H9 (cell line): ENCODE measurements around the gene CKB. TPM values are rescaled to one million over a fixed set of nuclear protein-coding genes. Genes with fewer than 3 reads are reported as not detected.
A peak's percentile ranks its signal among the peaks of the same experiment; 100 is the strongest.

Source experiments
- DNase-seq: peaks from one replicate; pipeline ENCODE4 v3.0.0-alpha.2; 2017
- H2AFZ ChIP-seq: one replicate; pipeline ENCODE4 v1.6.1; 2013; ENCODE audit warnings: mild to moderate bottlenecking, low read length, control low read depth, moderate library complexity
- H2AK5ac ChIP-seq: 2 replicates; pipeline ENCODE4 v1.6.1; 2013; ENCODE audit warnings: low read length, control low read depth, mixed read lengths; ENCODE audit not compliant: insufficient read length
- H2BK120ac ChIP-seq: one replicate; pipeline ENCODE4 v1.6.1; 2013; ENCODE audit warnings: low read depth, mild to moderate bottlenecking, low read length, control low read depth, inconsistent platforms; ENCODE audit not compliant: poor library complexity, severe bottlenecking
- H2BK12ac ChIP-seq: 2 replicates; pipeline ENCODE4 v1.6.1; 2013; ENCODE audit warnings: low read length, control low read depth, mixed read lengths, low read depth; ENCODE audit not compliant: insufficient read length
- H2BK15ac ChIP-seq: 2 replicates; pipeline ENCODE4 v1.6.1; 2013; ENCODE audit warnings: low read depth, low read length, control low read depth
- H2BK20ac ChIP-seq: one replicate; pipeline ENCODE4 v1.6.1; 2013; ENCODE audit warnings: low read depth, mild to moderate bottlenecking, low read length, control low read depth, inconsistent platforms; ENCODE audit not compliant: poor library complexity, severe bottlenecking
- H2BK5ac ChIP-seq: 2 replicates; pipeline ENCODE4 v1.6.1; 2013; ENCODE audit warnings: low read length, control low read depth, mixed read lengths; ENCODE audit not compliant: insufficient read length
- H3K14ac ChIP-seq: 2 replicates; pipeline ENCODE4 v1.6.1; 2013; ENCODE audit warnings: low read length, control low read depth; ENCODE audit not compliant: insufficient read depth
- H3K18ac ChIP-seq: 2 replicates; pipeline ENCODE4 v1.6.1; 2013; ENCODE audit warnings: low read depth, mild to moderate bottlenecking, mixed read lengths, low read length, control low read depth; ENCODE audit not compliant: insufficient read length
- H3K23ac ChIP-seq: 2 replicates; pipeline ENCODE4 v1.6.1; 2013; ENCODE audit warnings: low read length, control low read depth, mixed read lengths, low read depth; ENCODE audit not compliant: insufficient read length
- H3K23me2 ChIP-seq: 2 replicates; pipeline ENCODE4 v1.6.1; 2013; ENCODE audit warnings: low read depth, mild to moderate bottlenecking, mixed read lengths, low read length, control low read depth; ENCODE audit not compliant: insufficient read length, poor library complexity, severe bottlenecking
- H3K27ac ChIP-seq: 2 replicates; pipeline ENCODE4 v1.5.1; 2013; ENCODE audit warnings: low read length, control low read depth, mixed read lengths, low read depth; ENCODE audit not compliant: insufficient read length
- H3K27me3 ChIP-seq: 2 replicates; pipeline ENCODE4 v1.6.1; 2013; ENCODE audit warnings: low read length, control low read depth, inconsistent platforms; ENCODE audit not compliant: insufficient read depth
- H3K4ac ChIP-seq: 2 replicates; pipeline ENCODE4 v1.6.1; 2013; ENCODE audit warnings: low read depth, mild to moderate bottlenecking, control low read depth, inconsistent platforms, low read length, moderate library complexity
- H3K4me1 ChIP-seq: 2 replicates; pipeline ENCODE4 v1.6.1; 2013; ENCODE audit warnings: low read length, control low read depth, inconsistent platforms; ENCODE audit not compliant: insufficient read depth
- H3K4me2 ChIP-seq: 2 replicates; pipeline ENCODE4 v1.6.1; 2013; ENCODE audit warnings: low read length, control low read depth, mixed read lengths; ENCODE audit not compliant: insufficient read length, insufficient read depth
- H3K56ac ChIP-seq: 2 replicates; pipeline ENCODE4 v1.6.1; 2013; ENCODE audit warnings: low read depth, mild to moderate bottlenecking, mixed read lengths, low read length, control low read depth; ENCODE audit not compliant: insufficient read length
- H3K79me1 ChIP-seq: 2 replicates; pipeline ENCODE4 v1.6.1; 2013; ENCODE audit warnings: low read depth, mild to moderate bottlenecking, moderate library complexity, low read length, control low read depth, inconsistent platforms; ENCODE audit not compliant: insufficient read depth, poor library complexity, severe bottlenecking
- H3K79me2 ChIP-seq: 2 replicates; pipeline ENCODE4 v1.6.1; 2013; ENCODE audit warnings: low read length, control low read depth, inconsistent platforms; ENCODE audit not compliant: insufficient read depth
- H3K9ac ChIP-seq: 2 replicates; pipeline ENCODE4 v1.6.1; 2013; ENCODE audit warnings: low read length, control low read depth, mixed read lengths; ENCODE audit not compliant: insufficient read length; ENCODE audit errors: extremely low read depth
- H3K9me3 ChIP-seq: one replicate; pipeline ENCODE4 v1.6.1; 2013; ENCODE audit warnings: low read depth, low read length, inconsistent platforms; ENCODE audit not compliant: control insufficient read depth
- H3T11ph ChIP-seq: one replicate; pipeline ENCODE4 v1.6.1; 2013; ENCODE audit warnings: mild to moderate bottlenecking, low read length, control low read depth, inconsistent platforms
- H4K20me1 ChIP-seq: one replicate; pipeline ENCODE4 v1.6.1; 2013; ENCODE audit not compliant: control insufficient read depth, insufficient read length, insufficient read depth
- H4K5ac ChIP-seq: 2 replicates; pipeline ENCODE4 v1.6.1; 2013; ENCODE audit warnings: low read depth, mild to moderate bottlenecking, mixed read lengths, low read length, control low read depth; ENCODE audit not compliant: insufficient read length
- H4K8ac ChIP-seq: replicated peaks from 2 replicates; pipeline ENCODE4 v1.6.1; 2013; ENCODE audit warnings: low read length, control low read depth, mixed read lengths, low read depth; ENCODE audit not compliant: insufficient read length
- H4K91ac ChIP-seq: 2 replicates; pipeline ENCODE4 v1.6.1; 2013; ENCODE audit warnings: low read depth, mild to moderate bottlenecking, moderate library complexity, mixed read lengths, low read length, control low read depth; ENCODE audit not compliant: insufficient read length
- H3K27ac Mint-ChIP-seq, 3 experiments: 2 replicates in 2 of 3; 3 replicates in 1 of 3; pipeline ENCODE4 v1.8.0; 2020 to 2021; ENCODE audit warnings: mixed read lengths in 3 of 3, mild to moderate bottlenecking in 1 of 3, moderate library complexity in 1 of 3
- H3K27me3 Mint-ChIP-seq: 2 replicates; pipeline ENCODE4 v1.8.0; 2021; ENCODE audit warnings: low read depth, mild to moderate bottlenecking, moderate library complexity, mixed read lengths
- H3K36me3 Mint-ChIP-seq, 3 experiments: 2 replicates in 2 of 3; 3 replicates in 1 of 3; pipeline ENCODE4 v1.8.0; 2020 to 2021; ENCODE audit warnings: low read depth in 3 of 3, mixed read lengths in 3 of 3; ENCODE audit not compliant: insufficient read depth in 1 of 3
- H3K4me1 Mint-ChIP-seq, 2 experiments: 2 replicates each; pipeline ENCODE4 v1.8.0; 2020; ENCODE audit warnings: mixed read lengths in 2 of 2
- H3K4me3 Mint-ChIP-seq, 2 experiments: 2 replicates in 1 of 2; 3 replicates in 1 of 2; pipeline ENCODE4 v1.8.0; 2020 to 2021; ENCODE audit warnings: mild to moderate bottlenecking in 2 of 2, mixed read lengths in 2 of 2, moderate library complexity in 1 of 2
- H3K9me3 Mint-ChIP-seq, 2 experiments: 2 replicates in 1 of 2; 3 replicates in 1 of 2; pipeline ENCODE4 v1.8.0; 2020; ENCODE audit warnings: mild to moderate bottlenecking in 2 of 2, mixed read lengths in 2 of 2, moderate library complexity in 1 of 2
- WGBS: extraction: QIAGEN DNeasy Blood & Tissue Kit; methylation state at CpG from one replicate; pipeline ENCODE4 v1.1.7; 2013; ENCODE audit warnings: missing lambda C conversion rate, low lambda C conversion rate, mixed read lengths; ENCODE audit not compliant: insufficient read length; ENCODE audit errors: extremely low coverage; 5-methylcytosine and 5-hydroxymethylcytosine counted together
- total RNA-seq: library from RNA; stranded (reverse); gene quantifications from 2 replicates; pipeline ENCODE4 v1.2.1, GENCODE V29; 2021
- TF ChIP-seq, protein P1 (sequence below): fragments of 200-600 bp; sonication (generic); conservative IDR thresholded peaks from 3 replicates; pipeline ENCODE4 v1.8.0; 2021; ENCODE audit warnings: antibody characterized with exemption, mild to moderate bottlenecking

Gene CKB
- total RNA-seq, 1 experiment from 2014 or later, result 517 TPM

DNA sequence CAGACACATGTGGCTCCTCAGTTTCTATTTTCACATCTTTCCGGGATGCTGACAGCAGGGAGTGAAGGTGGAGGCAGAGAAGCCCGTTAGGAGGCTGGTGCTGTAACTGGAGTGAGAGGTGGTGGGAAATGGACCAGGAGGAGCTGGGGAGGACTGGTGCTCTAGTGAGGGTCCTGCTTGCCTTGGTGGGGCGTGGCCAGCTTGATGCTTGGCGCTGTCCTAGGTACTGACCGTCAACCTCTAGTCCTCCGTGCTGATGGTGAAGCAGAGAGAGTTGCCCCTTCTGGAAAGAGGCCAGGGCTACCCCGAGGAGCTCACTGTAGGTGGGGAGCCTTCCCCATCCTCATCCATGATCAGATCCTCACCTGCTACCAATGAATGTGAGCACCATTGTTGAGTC, 7.8 kb upstream of the CKB start:
- H3K79me1 ChIP-seq, result peaks cover 13% of the 10 kb centered on the region
- H2BK5ac ChIP-seq, result no peak overlapping the region
- no peak overlapping the region for H3K56ac ChIP-seq
- no peak overlapping the region for H4K91ac ChIP-seq
- no peak overlapping the region for H4K8ac ChIP-seq
- H3K9me3 ChIP-seq, result no peaks in the 10 kb centered on the region
- peaks cover 8% of the 10 kb centered on the region for H3K23me2 ChIP-seq
- no peak overlapping the region for H3K9ac ChIP-seq
- TF ChIP-seq, protein P1, sequence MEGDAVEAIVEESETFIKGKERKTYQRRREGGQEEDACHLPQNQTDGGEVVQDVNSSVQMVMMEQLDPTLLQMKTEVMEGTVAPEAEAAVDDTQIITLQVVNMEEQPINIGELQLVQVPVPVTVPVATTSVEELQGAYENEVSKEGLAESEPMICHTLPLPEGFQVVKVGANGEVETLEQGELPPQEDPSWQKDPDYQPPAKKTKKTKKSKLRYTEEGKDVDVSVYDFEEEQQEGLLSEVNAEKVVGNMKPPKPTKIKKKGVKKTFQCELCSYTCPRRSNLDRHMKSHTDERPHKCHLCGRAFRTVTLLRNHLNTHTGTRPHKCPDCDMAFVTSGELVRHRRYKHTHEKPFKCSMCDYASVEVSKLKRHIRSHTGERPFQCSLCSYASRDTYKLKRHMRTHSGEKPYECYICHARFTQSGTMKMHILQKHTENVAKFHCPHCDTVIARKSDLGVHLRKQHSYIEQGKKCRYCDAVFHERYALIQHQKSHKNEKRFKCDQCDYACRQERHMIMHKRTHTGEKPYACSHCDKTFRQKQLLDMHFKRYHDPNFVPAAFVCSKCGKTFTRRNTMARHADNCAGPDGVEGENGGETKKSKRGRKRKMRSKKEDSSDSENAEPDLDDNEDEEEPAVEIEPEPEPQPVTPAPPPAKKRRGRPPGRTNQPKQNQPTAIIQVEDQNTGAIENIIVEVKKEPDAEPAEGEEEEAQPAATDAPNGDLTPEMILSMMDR, result no peak
- 0 out of 7 replicates have a peak overlapping the region, but pooled peaks of 1 of the 3 experiments have one; percentile 72 for H3K27ac Mint-ChIP-seq
- no peak overlapping the region for H2BK15ac ChIP-seq
- H2AK5ac ChIP-seq, result no peak overlapping the region
- H4K20me1 ChIP-seq, result peaks cover 4% of the 10 kb centered on the region
- H3K18ac ChIP-seq, result no peak overlapping the region
- WGBS, result no CpG with 5 or more reads among the region's 7 CpGs
- no peak overlapping the region for H2BK120ac ChIP-seq
- H3K79me2 ChIP-seq, result peaks cover 10% of the 10 kb centered on the region; the same call in 1 of the 2 replicates
- no peak overlapping the region for H3K23ac ChIP-seq
- H3K4me2 ChIP-seq, result peak overlapping the region; percentile 93
- no peak overlapping the region; the same call in 1 of the 2 replicates for H3K14ac ChIP-seq
- no peak overlapping the region for H3K27ac ChIP-seq
- H3K9me3 Mint-ChIP-seq, result no peaks in the 10 kb centered on the region; a peak in 2 of 5 replicates
- no peak overlapping the region for H3T11ph ChIP-seq
- H3K4ac ChIP-seq, result no peak overlapping the region
- H4K5ac ChIP-seq, result no peak overlapping the region
- peaks cover 13% of the 10 kb centered on the region for H3K27me3 Mint-ChIP-seq
- H2BK20ac ChIP-seq, result no peak overlapping the region
- peak; percentile 73 for DNase-seq
- peak overlapping the region; percentile 91 to 97 for H3K4me3 Mint-ChIP-seq
- peaks cover 14 to 27% of the 10 kb centered on the region in 2 experiments for H3K4me1 Mint-ChIP-seq
- no peak overlapping the region for H2AFZ ChIP-seq
- no peaks in the 10 kb centered on the region for H3K27me3 ChIP-seq
- H2BK12ac ChIP-seq, result no peak overlapping the region
- peaks cover 0 to 8% (median 4%) of the 10 kb centered on the region in 3 experiments; a peak in 5 of 7 replicates for H3K36me3 Mint-ChIP-seq
- no peaks in the 10 kb centered on the region; the same call in 1 of the 2 replicates for H3K4me1 ChIP-seq
